Natural killer cell (primary cell): ENCODE measurements around the gene SH3D19. TPM values are rescaled to one million over a fixed set of nuclear protein-coding genes. Genes with fewer than 3 reads are reported as not detected.

ENCODE experiments used
- ATAC-seq, 3 donors: fragments of 150-1000 bp in 2 of 3; fragments of 200-7000 bp in 1 of 3; cut with Tn5 transposase; 1 replicate in 1 of 3; 2 replicates in 2 of 3; pipeline ENCODE4 v1.10.0; 2021; ENCODE audit warnings: mild to moderate bottlenecking in 2 of 3, moderate library complexity in 2 of 3
- DNase-seq, 2 donors: peaks; one replicate each; pipeline versions ENCODE4 v3.0.0 to v3.0.0-alpha.2; 2013 to 2021; ENCODE audit warnings: mixed read lengths in 1 of 2
- H3K27ac ChIP-seq: one replicate; pipeline ENCODE4 v1.5.1; 2013; ENCODE audit warnings: mild to moderate bottlenecking, low read length
- H3K27me3 ChIP-seq: one replicate; pipeline ENCODE4 v1.6.1; 2013; ENCODE audit warnings: low read length; ENCODE audit not compliant: control insufficient read depth, insufficient read depth
- H3K36me3 ChIP-seq: one replicate; pipeline ENCODE4 v1.6.1; 2013; ENCODE audit warnings: low read length; ENCODE audit not compliant: control insufficient read depth, insufficient read depth
- H3K4me1 ChIP-seq: one replicate; pipeline ENCODE4 v1.6.1; 2013; ENCODE audit warnings: low read length; ENCODE audit not compliant: control insufficient read depth, insufficient read depth
- H3K4me3 ChIP-seq: one replicate; pipeline ENCODE4 v1.5.1; 2013; ENCODE audit warnings: low read length
- H3K9me3 ChIP-seq: one replicate; pipeline ENCODE4 v1.6.1; 2013; ENCODE audit warnings: low read length; ENCODE audit not compliant: control insufficient read depth, insufficient read depth
- H3K27ac Mint-ChIP-seq, 2 donors: one replicate each; pipeline ENCODE4 v1.8.0; 2022; ENCODE audit warnings: mild to moderate bottlenecking in 2 of 2, mixed read lengths in 2 of 2, moderate library complexity in 1 of 2
- H3K27me3 Mint-ChIP-seq, 2 donors: one replicate each; pipeline ENCODE4 v1.8.0; 2022; ENCODE audit warnings: low read depth in 2 of 2, mixed read lengths in 2 of 2
- H3K36me3 Mint-ChIP-seq: one replicate; pipeline ENCODE4 v1.8.0; 2022; ENCODE audit warnings: mixed read lengths
- H3K4me1 Mint-ChIP-seq, 2 donors: one replicate each; pipeline ENCODE4 v1.8.0; 2022; ENCODE audit warnings: mixed read lengths in 2 of 2
- H3K4me3 Mint-ChIP-seq: one replicate; pipeline ENCODE4 v1.8.0; 2022; ENCODE audit warnings: mild to moderate bottlenecking, moderate library complexity, mixed read lengths
- H3K9me3 Mint-ChIP-seq, 2 donors: one replicate each; pipeline ENCODE4 v1.8.0; 2022; ENCODE audit warnings: mixed read lengths in 2 of 2
- WGBS: methylation state at CpG from one replicate; pipeline ENCODE4 v1.1.7; 2013; ENCODE audit warnings: missing lambda C conversion rate; ENCODE audit not compliant: insufficient coverage; 5-methylcytosine and 5-hydroxymethylcytosine counted together
- intact Hi-C: fragments of 100-400 bp; cut with micrococcal nuclease; formaldehyde crosslinking; loops from one replicate; pipeline ENCODE4 v1.14.2; 2022
- total RNA-seq, 4 donors: library from RNA; stranded (reverse); fragments of 120-200 nt in 1 of 4; gene quantifications; one replicate each; pipeline versions ENCODE4 v1.2.3 to v1.2.4, GENCODE V29; 2013 to 2022
- TF ChIP-seq, protein P1 (sequence below): fragments of 200-600 bp; IDR thresholded peaks from one replicate; pipeline ENCODE4 v1.8.0; 2022; ENCODE audit warnings: antibody characterized with exemption

SH3D19 gene
- total RNA-seq, 3 donors from 2014 or later (not counting 1 experiment from before 2014, with no cell fraction given) = 0.13 TPM; not detected in 2

DNA sequence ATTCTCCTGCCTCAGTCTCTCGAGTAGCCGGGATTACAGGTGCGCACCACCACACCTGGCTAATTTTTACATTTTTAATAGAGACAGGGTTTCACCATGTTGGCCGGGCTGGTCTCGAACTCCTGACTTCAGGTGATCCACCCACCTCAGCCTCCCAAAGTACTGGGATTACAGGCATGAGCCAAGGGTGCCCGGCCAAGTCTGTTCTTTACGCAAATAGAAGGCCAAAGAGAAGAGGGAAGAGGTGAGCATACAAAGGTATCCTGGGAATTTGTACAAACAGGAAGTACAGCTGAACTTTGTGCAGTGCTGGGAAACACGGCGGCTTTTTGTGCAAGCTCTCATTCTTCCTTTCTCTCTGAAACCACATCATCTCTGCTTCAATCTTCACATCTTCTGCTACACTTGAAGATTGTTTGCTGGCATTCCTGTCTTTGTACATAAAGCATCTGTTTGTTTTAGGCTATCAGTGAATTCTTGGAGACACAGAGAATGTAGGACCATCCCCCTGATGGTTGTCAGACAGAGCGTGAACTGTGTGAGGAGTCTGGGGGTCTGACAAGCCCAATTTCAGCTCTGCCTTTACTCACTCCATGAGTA, 120.4 kb downstream of the SH3D19 start:
- H3K27me3 Mint-ChIP-seq = peaks cover 0 to 3% of the 10 kb centered on the region in 2 donors
- WGBS = 92% methylated on average over 10 of the region's 10 CpGs
- no peak overlapping the region for H3K27ac Mint-ChIP-seq
- H3K36me3 ChIP-seq = no peaks in the 10 kb centered on the region
- no peak overlapping the region for H3K4me3 Mint-ChIP-seq
- no peaks in the 10 kb centered on the region for H3K4me1 ChIP-seq
- H3K27me3 ChIP-seq = no peaks in the 10 kb centered on the region
- TF ChIP-seq, protein P1, sequence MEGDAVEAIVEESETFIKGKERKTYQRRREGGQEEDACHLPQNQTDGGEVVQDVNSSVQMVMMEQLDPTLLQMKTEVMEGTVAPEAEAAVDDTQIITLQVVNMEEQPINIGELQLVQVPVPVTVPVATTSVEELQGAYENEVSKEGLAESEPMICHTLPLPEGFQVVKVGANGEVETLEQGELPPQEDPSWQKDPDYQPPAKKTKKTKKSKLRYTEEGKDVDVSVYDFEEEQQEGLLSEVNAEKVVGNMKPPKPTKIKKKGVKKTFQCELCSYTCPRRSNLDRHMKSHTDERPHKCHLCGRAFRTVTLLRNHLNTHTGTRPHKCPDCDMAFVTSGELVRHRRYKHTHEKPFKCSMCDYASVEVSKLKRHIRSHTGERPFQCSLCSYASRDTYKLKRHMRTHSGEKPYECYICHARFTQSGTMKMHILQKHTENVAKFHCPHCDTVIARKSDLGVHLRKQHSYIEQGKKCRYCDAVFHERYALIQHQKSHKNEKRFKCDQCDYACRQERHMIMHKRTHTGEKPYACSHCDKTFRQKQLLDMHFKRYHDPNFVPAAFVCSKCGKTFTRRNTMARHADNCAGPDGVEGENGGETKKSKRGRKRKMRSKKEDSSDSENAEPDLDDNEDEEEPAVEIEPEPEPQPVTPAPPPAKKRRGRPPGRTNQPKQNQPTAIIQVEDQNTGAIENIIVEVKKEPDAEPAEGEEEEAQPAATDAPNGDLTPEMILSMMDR = no peak
- no peaks in the 10 kb centered on the region for H3K4me1 Mint-ChIP-seq
- no peak for DNase-seq
- H3K27ac ChIP-seq = no peak overlapping the region
- no peak for ATAC-seq
- intact Hi-C loops = no loop called here
- no peaks in the 10 kb centered on the region for H3K9me3 Mint-ChIP-seq
- no peak overlapping the region for H3K4me3 ChIP-seq
- no peaks in the 10 kb centered on the region for H3K9me3 ChIP-seq
- H3K36me3 Mint-ChIP-seq = no peaks in the 10 kb centered on the region

DNA sequence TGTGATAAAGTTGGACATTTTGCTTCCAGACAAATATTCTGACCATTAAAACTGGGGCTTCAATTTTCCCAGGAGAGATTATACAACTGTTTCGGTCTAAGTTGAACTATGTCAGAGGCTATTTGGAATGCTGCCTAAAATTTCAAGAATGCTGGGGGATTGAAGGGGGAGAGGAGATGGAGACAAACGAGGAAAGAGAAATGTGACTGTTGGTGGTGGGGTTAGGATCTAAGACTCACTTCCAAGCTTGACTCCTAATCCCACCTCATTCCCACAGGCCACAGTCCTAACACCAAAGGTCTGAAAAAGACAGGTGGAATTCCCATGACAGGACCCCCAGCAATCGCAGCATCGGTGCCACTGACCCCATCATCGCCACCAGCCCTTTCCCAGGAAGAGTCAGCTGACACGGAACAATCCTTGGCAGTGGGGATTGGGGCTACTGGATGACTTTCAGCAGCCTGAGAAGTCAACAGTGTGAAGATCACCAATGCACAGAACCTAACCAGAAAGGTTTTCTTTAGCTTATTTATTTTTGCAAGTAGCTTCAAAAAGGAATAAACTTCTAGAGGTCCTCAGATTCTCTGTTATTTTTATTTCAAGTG, 122.5 kb downstream of the SH3D19 start:
- no peaks in the 10 kb centered on the region for H3K27me3 ChIP-seq
- no peaks in the 10 kb centered on the region for H3K36me3 ChIP-seq
- no peaks in the 10 kb centered on the region for H3K4me1 Mint-ChIP-seq
- H3K27ac ChIP-seq = no peak overlapping the region
- no peak overlapping the region for H3K4me3 ChIP-seq
- no peak overlapping the region for H3K4me3 Mint-ChIP-seq
- DNase-seq = no peak
- no peaks in the 10 kb centered on the region for H3K9me3 Mint-ChIP-seq
- H3K27ac Mint-ChIP-seq = no peak overlapping the region
- WGBS = 90% methylated on average over 6 of the region's 6 CpGs
- TF ChIP-seq, protein P1 = no peak
- no peaks in the 10 kb centered on the region for H3K4me1 ChIP-seq
- H3K9me3 ChIP-seq = no peaks in the 10 kb centered on the region
- ATAC-seq = no peak
- no peaks in the 10 kb centered on the region for H3K36me3 Mint-ChIP-seq
- peaks cover 0 to 3% of the 10 kb centered on the region in 2 donors for H3K27me3 Mint-ChIP-seq
- intact Hi-C loops = no loop called here

DNA sequence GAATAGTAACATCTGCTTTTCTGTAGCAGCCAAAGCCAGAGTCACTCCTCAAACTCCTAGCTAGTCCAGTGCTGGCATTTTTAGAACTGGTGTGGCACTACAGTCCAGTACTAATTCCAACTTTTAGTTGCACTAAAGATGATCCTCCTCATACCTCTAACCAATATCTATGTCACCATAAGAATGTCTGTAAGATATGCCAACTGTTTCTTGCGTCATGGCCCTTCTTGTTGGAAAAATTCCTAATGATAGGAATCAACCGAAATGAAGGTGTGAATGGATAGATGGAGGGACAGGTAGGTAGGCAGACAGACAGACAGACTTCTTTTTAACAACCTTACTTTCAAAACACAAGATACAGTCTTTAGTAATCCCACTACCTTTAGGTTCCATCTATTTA, 123.0 kb downstream of the SH3D19 start:
- no peak for DNase-seq
- Mint-ChIP-seq H3K4me3 (no peak overlapping the region), H3K27ac (no peak overlapping the region), H3K27me3 (peaks cover 0 to 3% of the 10 kb centered on the region in 2 donors), H3K9me3 (no peaks in the 10 kb centered on the region), H3K4me1 (no peaks in the 10 kb centered on the region), H3K36me3 (no peaks in the 10 kb centered on the region)
- H3K36me3 ChIP-seq = no peaks in the 10 kb centered on the region
- no peaks in the 10 kb centered on the region for H3K27me3 ChIP-seq
- no peak overlapping the region for H3K27ac ChIP-seq
- ATAC-seq = no peak
- H3K9me3 ChIP-seq = no peaks in the 10 kb centered on the region
- H3K4me3 ChIP-seq = no peak overlapping the region
- TF ChIP-seq, protein P1 = no peak
- no CpG with 5 or more reads among the region's 2 CpGs for WGBS
- intact Hi-C loops = no loop called here
- H3K4me1 ChIP-seq = no peaks in the 10 kb centered on the region
